ENCODE results near the gene TRIM46.

DNA sequence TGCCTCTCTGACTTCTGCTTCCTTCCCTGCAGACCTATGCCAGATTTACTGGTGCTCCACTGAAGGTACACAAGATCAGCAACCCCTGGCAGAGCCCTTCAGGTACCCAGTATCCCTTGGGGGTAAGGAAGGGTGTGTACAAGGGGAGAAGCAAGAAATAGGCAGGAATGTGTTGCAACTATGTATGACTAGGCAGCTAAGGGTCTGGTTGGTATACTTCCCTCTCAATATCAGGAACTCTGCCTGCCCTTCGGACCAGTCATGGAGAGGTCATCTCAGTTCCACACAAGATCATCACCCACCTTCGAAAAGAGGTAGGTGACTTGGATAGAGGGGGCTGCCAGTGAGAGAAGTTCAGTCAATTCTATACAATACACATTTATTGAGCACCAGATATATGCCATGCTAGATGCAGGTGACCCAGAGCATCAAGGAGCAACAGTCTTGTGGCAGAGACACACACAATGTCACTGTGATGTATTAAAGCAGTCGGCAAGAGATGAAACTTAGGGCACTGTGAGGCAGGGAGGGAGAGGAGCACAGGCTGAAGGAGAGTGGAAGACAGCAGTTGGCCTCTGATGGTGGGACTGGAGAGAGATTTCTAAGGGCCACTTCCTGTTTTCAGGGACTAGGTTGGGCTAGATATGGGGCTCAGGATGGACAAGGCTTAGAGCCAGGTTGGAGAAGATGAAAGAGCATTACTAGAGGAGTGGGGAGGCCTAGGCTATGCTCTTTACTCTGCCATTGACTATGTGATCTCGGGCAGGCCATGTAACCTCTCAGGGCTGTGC lies 36.9 kb downstream of the TRIM46 start:
- TF ChIP-seq REST (IDR thresholded peaks at IDR 0.05; ENCODE audit: insufficient read depth in 1 of 2, low read depth in 2 of 2, low read length in 1 of 2), result no peak
- no peak for TF ChIP-seq SIN3A (IDR thresholded peaks at IDR 0.05; ENCODE audit: borderline replicate concordance, insufficient read depth, low read depth, low read length)
- no peak for TF ChIP-seq CTCF (IDR thresholded peaks at IDR 0.05)
- TF ChIP-seq POLR2AphosphoS5 (IDR thresholded peaks at IDR 0.05; ENCODE audit: low read depth, low read length), result no peak

All from Panc1 (cell line).